A673 (cell line): ENCODE data around the gene SUCLG2.

Source experiments
- CTCF ChIP-seq: fragments of 300-800, 200-600 bp; sonication (generic); conservative IDR thresholded peaks from 2 replicates; pipeline ENCODE4 v1.5.1; 2017; ENCODE audit warnings: low read depth, mild to moderate bottlenecking, antibody characterized with exemption, low read length, moderate library complexity, mixed read lengths
- EZH2 ChIP-seq: fragments of 200-600 bp; sonication (generic); IDR thresholded peaks from 2 replicates; pipeline ENCODE4 v1.6.1; 2017; ENCODE audit warnings: borderline replicate concordance, low read depth, mild to moderate bottlenecking, mixed read lengths, antibody characterized with exemption, low read length; ENCODE audit not compliant: poor library complexity, severe bottlenecking

GRCh38 chr3:67646586-67647234, 7.7 kb downstream of the SUCLG2 start:
- TF ChIP-seq CTCF = no peak
- TF ChIP-seq EZH2 = no peak
